Rectal smooth muscle tissue (tissue), 1 donor: ENCODE data around the gene GPC5.

Experiments
- H3K27ac ChIP-seq: one replicate; pipeline ENCODE4 v1.7.0; 2013; ENCODE audit warnings: low read depth, low read length, inconsistent platforms
- H3K27me3 ChIP-seq: one replicate; pipeline ENCODE4 v1.7.0; 2013; ENCODE audit warnings: low read length; ENCODE audit not compliant: control insufficient read depth, insufficient read depth
- H3K36me3 ChIP-seq: one replicate; pipeline ENCODE4 v1.7.0; 2013; ENCODE audit warnings: low read length; ENCODE audit not compliant: control insufficient read depth, insufficient read depth
- H3K4me1 ChIP-seq: one replicate; pipeline ENCODE4 v1.7.0; 2013; ENCODE audit warnings: low read length; ENCODE audit not compliant: control insufficient read depth, insufficient read depth
- H3K4me3 ChIP-seq: one replicate; pipeline ENCODE4 v1.7.0; 2013; ENCODE audit warnings: low read length
- H3K9ac ChIP-seq: one replicate; pipeline ENCODE4 v1.7.0; 2013; ENCODE audit warnings: low read length

The GPC5 gene

GRCh38 chr13:91531646-91532045 lies 133.2 kb downstream of the GPC5 start:
- no peaks in the 10 kb centered on the region for H3K36me3 ChIP-seq
- no peak overlapping the region for H3K27ac ChIP-seq
- no peaks in the 10 kb centered on the region for H3K27me3 ChIP-seq
- no peaks in the 10 kb centered on the region for H3K4me1 ChIP-seq
- H3K4me3 ChIP-seq, result no peak overlapping the region
- no peak overlapping the region for H3K9ac ChIP-seq

DNA sequence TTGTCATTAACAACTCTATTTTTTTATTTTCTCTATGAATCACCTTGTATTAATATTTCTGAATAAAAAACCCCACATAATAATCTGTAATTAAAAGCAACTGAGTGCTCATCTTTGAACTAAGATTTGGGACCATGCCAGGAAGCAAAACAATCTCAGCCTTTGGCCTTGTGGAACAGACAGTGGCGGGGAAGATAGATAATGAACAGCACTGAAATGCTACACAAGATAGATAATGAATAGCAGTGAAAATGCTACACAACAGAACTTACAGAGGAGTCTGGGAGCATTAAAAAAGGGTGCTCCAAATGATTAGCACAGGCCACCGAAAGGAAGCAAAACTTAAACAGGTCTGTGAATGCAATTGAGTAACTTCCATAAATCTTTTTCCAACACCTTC lies 134.9 kb downstream of the GPC5 start:
- Histone ChIP-seq H3K27me3 (no peaks in the 10 kb centered on the region), H3K4me1 (no peaks in the 10 kb centered on the region), H3K9ac (no peak overlapping the region), H3K27ac (no peak overlapping the region), H3K36me3 (no peaks in the 10 kb centered on the region), H3K4me3 (no peak overlapping the region)

GRCh38 chr13:91534996-91535395 lies 136.6 kb downstream of the GPC5 start:
- H3K4me1 ChIP-seq, result no peaks in the 10 kb centered on the region
- H3K4me3 ChIP-seq, result no peak overlapping the region
- no peak overlapping the region for H3K9ac ChIP-seq
- H3K27ac ChIP-seq, result no peak overlapping the region
- no peaks in the 10 kb centered on the region for H3K27me3 ChIP-seq
- no peaks in the 10 kb centered on the region for H3K36me3 ChIP-seq

GRCh38 chr13:91537376-91537775 lies 139.0 kb downstream of the GPC5 start:
- Histone ChIP-seq H3K4me1 (no peaks in the 10 kb centered on the region), H3K9ac (no peak overlapping the region), H3K27me3 (no peaks in the 10 kb centered on the region), H3K27ac (no peak overlapping the region), H3K4me3 (no peak overlapping the region), H3K36me3 (no peaks in the 10 kb centered on the region)

GRCh38 chr13:91539286-91540157 lies 141.1 kb downstream of the GPC5 start:
- Histone ChIP-seq H3K4me1 (no peaks in the 10 kb centered on the region), H3K27ac (no peak overlapping the region), H3K9ac (no peak overlapping the region), H3K4me3 (no peak overlapping the region), H3K27me3 (no peaks in the 10 kb centered on the region), H3K36me3 (no peaks in the 10 kb centered on the region)

GRCh38 chr13:91540158-91540736 lies 141.8 kb downstream of the GPC5 start:
- H3K36me3 ChIP-seq, result no peaks in the 10 kb centered on the region
- H3K27ac ChIP-seq, result no peak overlapping the region
- H3K9ac ChIP-seq, result no peak overlapping the region
- H3K27me3 ChIP-seq, result no peaks in the 10 kb centered on the region
- H3K4me3 ChIP-seq, result no peak overlapping the region
- H3K4me1 ChIP-seq, result no peaks in the 10 kb centered on the region

DNA sequence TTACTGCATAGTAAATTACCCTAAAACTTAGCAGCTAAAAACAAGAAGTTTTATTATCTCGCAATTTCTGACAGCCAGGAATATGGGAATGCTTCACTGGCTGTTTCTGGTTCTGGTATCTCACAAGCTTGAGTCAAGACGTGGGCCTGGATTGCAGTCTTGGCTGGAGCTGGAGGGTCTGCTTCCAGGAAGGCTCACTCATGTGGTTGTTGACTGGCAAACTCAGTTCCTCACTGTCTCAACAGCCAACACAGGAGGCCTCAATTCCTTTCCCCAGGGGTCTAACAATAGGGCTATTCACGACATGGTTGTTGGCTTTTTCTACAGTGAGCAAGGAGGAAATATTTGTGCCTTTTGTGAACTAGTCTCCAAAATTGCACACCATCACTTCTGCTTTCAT lies 146.3 kb downstream of the GPC5 start:
- no peaks in the 10 kb centered on the region for H3K4me1 ChIP-seq
- no peaks in the 10 kb centered on the region for H3K36me3 ChIP-seq
- H3K27ac ChIP-seq, result no peak overlapping the region
- no peaks in the 10 kb centered on the region for H3K27me3 ChIP-seq
- no peak overlapping the region for H3K4me3 ChIP-seq
- H3K9ac ChIP-seq, result no peak overlapping the region

DNA sequence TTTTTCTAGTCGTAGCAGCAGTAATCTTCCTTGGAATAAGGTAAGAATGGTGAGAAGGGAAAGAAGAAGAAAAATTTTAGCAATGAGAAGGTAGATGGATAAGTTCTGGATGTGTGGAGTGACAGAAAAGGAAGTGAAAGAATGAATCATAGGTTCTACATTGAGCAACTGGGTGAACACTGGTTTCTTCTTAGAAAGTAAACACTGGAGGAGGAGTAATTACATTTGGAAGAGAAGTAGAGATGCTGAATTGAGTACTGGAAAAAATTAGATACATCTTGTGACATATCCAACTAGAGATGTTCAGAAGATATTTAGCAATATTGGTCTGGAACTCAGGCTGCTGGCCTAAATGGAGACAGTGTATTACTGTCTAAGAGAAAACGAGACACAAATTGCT lies 148.5 kb downstream of the GPC5 start:
- no peaks in the 10 kb centered on the region for H3K4me1 ChIP-seq
- H3K27me3 ChIP-seq, result no peaks in the 10 kb centered on the region
- H3K9ac ChIP-seq, result no peak overlapping the region
- no peak overlapping the region for H3K4me3 ChIP-seq
- no peak overlapping the region for H3K27ac ChIP-seq
- H3K36me3 ChIP-seq, result no peaks in the 10 kb centered on the region

- Histone ChIP-seq H3K36me3 (no peaks in the 10 kb centered on the region), H3K27me3 (no peaks in the 10 kb centered on the region), H3K4me3 (no peak overlapping the region), H3K4me1 (no peaks in the 10 kb centered on the region), H3K27ac (no peak overlapping the region), H3K9ac (no peak overlapping the region)
Observed at GRCh38 chr13:91553584-91553983, 155.2 kb downstream of the GPC5 start.

DNA sequence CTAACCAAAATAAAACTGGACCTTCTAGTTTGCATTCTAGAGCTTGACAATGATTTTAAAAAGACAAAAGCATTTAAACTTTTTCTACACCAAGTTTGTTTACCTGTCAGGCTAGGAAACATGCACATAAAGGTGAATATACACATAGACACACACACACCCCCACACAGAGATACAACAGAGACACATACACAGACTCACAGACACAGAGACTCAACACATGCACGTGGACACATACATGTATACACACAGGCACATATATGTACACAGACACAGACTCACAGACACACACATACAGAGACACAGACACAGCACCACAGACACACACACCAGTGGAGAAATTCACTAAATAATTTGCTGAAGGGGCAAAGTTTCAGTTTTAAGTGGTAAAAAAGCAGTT lies 155.7 kb downstream of the GPC5 start:
- Histone ChIP-seq H3K9ac (no peak overlapping the region), H3K27me3 (no peaks in the 10 kb centered on the region), H3K36me3 (no peaks in the 10 kb centered on the region), H3K4me3 (no peak overlapping the region), H3K4me1 (no peaks in the 10 kb centered on the region), H3K27ac (no peak overlapping the region)

- Histone ChIP-seq H3K36me3 (no peaks in the 10 kb centered on the region), H3K4me1 (no peaks in the 10 kb centered on the region), H3K27ac (no peak overlapping the region), H3K9ac (no peak overlapping the region), H3K4me3 (no peak overlapping the region), H3K27me3 (no peaks in the 10 kb centered on the region)
Observed at GRCh38 chr13:91557328-91558090, 159.1 kb downstream of the GPC5 start.

- Histone ChIP-seq H3K9ac (no peak overlapping the region), H3K4me1 (no peaks in the 10 kb centered on the region), H3K4me3 (no peak overlapping the region), H3K27ac (no peak overlapping the region), H3K27me3 (no peaks in the 10 kb centered on the region), H3K36me3 (no peaks in the 10 kb centered on the region)
Observed at GRCh38 chr13:91563799-91564198, 165.4 kb downstream of the GPC5 start.
